ENCODE measurements around the gene MLXIPL. TPM values are rescaled to one million over a fixed set of nuclear protein-coding genes. Genes with fewer than 3 reads are reported as not detected.

MLXIPL gene
- total and polyA plus RNA-seq, 2 donors (not counting 3 experiments of a cell fraction or from before 2014, with no cell fraction given), result not detected

DNA sequence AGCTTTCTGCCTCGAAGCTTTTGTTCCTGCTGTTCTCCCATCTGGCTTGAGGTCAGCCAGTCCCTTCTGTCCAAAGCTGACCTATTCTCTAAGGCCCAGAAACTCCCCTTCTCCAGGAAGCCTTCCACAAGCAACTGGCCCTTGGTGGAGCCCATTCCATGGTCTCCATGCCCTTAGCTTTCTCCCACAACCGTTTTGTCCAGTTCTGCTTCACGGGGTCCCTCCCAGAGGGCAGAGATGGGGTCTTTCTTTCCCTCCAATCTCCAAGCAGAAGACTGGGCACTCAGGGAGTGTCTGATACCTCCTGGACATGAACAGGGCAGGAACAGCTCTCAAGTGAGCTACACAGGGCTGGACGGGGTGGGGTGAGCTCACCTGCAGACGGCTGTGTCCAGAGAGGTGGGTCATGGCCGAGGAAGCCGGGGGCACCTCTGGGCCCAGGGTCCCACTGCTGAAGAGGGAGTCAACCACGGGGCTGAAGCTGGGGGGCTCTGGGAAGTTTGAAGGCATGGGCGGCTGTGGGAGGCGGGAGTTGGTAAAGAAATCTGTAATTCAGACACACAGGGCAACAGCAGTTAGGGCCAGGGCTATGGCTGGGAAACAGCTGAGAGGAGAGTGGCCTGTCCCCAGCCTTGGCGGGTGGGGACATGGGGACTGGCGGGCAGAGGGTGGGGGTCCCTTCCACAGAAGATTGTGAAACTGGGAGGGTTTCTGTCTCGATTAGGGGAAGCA lies 25.0 kb downstream of the MLXIPL start:
- ChIA-PET CTCF (interaction anchor here (1.2 to 2.0 kb wide), 4 partner anchors 8 to 135 kb away, joined by 3 to 13 read pairs (median 4); no protein-coding TSS in a partner anchor), POLR2A (no interaction called here)
- no TSS peak for BruUV-seq (replicated peaks)
- dilution Hi-C loops (cut with MboI; ENCODE audit: extremely low pct_ligation_motif_present, low sequenced_read_pairs), result no loop called here
- FAIRE-seq (no peak), DNase-seq (ENCODE audit: low read depth, low spot score) (no peak)
- Histone ChIP-seq H3K4me1 (ENCODE audit: control insufficient read depth, extremely low read depth, insufficient read depth, low read length) (no peaks in the 10 kb centered on the region), H3K79me2 (ENCODE audit: control insufficient read depth, insufficient read depth, low read length) (no peaks in the 10 kb centered on the region), H3K4me3 (replicated peaks in 1 of 3; ENCODE audit: insufficient read depth in 1 of 3, low read depth in 1 of 3, low read length in 3 of 3) (no peak overlapping the region), H4K20me1 (replicated peaks; ENCODE audit: control insufficient read depth, extremely low read depth, insufficient read depth, low read length) (no peaks in the 10 kb centered on the region), H3K27ac (ENCODE audit: insufficient read depth, low read depth, low read length) (no peak overlapping the region), H3K9ac (replicated peaks; ENCODE audit: extremely low read depth, insufficient read depth, low read length) (no peak overlapping the region), H3K4me2 (ENCODE audit: insufficient read depth, low read length) (no peak overlapping the region), H3K9me3 (replicated peaks; ENCODE audit: control insufficient read depth, insufficient read depth, low read length) (no peaks in the 10 kb centered on the region), H3K9me1 (replicated peaks; ENCODE audit: control insufficient read depth, extremely low read depth, insufficient read depth, low read length) (no peaks in the 10 kb centered on the region), H3K36me3 (ENCODE audit: control insufficient read depth in 2 of 2, extremely low read depth in 1 of 2, insufficient read depth in 2 of 2, low read length in 2 of 2) (no peaks in the 10 kb centered on the region), H2AFZ (ENCODE audit: low read depth, low read length) (no peak overlapping the region), H3K27me3 (ENCODE audit: control insufficient read depth in 2 of 2, insufficient read depth in 2 of 2, low read length in 2 of 2) (peaks cover 2% of the 10 kb centered on the region in 2 experiments)
- TF ChIP-seq EZH2 (IDR thresholded peaks at IDR 0.05; ENCODE audit: borderline replicate concordance, low read depth, low read length, severe bottlenecking) (no peak), MAX (IDR thresholded peaks at IDR 0.05; ENCODE audit: insufficient read depth, insufficient read length) (no peak), POLR2A (IDR thresholded peaks at IDR 0.05; ENCODE audit: low read depth, low read length) (no peak), GATA2 (IDR thresholded peaks at IDR 0.05; ENCODE audit: insufficient read depth, insufficient read length, low read depth, low read length) (no peak), POLR2AphosphoS5 (IDR thresholded peaks at IDR 0.05; ENCODE audit: insufficient read depth, low read depth, low read length) (no peak), FOS (IDR thresholded peaks at IDR 0.05; ENCODE audit: borderline replicate concordance, insufficient read depth, low read length) (no peak), JUN (IDR thresholded peaks at IDR 0.05; ENCODE audit: borderline replicate concordance, insufficient read depth, insufficient read length, low read depth) (no peak), MYC (IDR thresholded peaks at IDR 0.05; ENCODE audit: low read depth, low read length) (no peak)
- TF ChIP-seq, protein P1, sequence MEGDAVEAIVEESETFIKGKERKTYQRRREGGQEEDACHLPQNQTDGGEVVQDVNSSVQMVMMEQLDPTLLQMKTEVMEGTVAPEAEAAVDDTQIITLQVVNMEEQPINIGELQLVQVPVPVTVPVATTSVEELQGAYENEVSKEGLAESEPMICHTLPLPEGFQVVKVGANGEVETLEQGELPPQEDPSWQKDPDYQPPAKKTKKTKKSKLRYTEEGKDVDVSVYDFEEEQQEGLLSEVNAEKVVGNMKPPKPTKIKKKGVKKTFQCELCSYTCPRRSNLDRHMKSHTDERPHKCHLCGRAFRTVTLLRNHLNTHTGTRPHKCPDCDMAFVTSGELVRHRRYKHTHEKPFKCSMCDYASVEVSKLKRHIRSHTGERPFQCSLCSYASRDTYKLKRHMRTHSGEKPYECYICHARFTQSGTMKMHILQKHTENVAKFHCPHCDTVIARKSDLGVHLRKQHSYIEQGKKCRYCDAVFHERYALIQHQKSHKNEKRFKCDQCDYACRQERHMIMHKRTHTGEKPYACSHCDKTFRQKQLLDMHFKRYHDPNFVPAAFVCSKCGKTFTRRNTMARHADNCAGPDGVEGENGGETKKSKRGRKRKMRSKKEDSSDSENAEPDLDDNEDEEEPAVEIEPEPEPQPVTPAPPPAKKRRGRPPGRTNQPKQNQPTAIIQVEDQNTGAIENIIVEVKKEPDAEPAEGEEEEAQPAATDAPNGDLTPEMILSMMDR (IDR thresholded peaks at IDR 0.05; ENCODE audit: extremely low read depth in 1 of 2, insufficient read depth in 1 of 2, low read depth in 1 of 2, low read length in 2 of 2), result no peak
- intact Hi-C loops (cut with micrococcal nuclease), result no loop called here

All from endothelial cell of umbilical vein (primary cell).